Right hindlimb (tissue), 1 donor: ENCODE measurements around the gene FHIT.

Source experiments
- DNase-seq: peaks from one replicate; pipeline ENCODE4 v3.0.0-alpha.2; 2018

FHIT gene

GRCh38 chr3:61169621-61170251, 81.5 kb downstream of the FHIT start:
- no peak for DNase-seq

GRCh38 chr3:61168286-61168685, 83.0 kb downstream of the FHIT start:
- DNase-seq, result no peak

DNA sequence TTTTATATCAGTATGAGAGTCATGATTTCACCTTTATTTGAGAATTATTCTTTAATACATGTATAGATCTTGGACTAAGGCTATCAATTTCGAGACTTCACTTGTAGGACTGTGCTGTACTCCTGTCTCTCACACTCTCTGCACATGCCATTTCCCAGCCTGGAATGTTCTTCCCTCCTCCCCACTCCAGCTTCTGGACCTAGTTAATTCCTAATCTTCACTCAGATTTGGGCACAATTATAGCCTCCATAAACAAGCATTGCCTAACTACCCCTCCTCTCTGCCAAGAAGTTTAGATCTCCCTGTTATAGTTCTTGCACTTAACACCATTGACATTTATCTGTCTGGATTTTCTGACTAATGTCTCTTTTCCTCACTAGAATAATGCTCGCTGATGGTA, 88.3 kb downstream of the FHIT start:
- DNase-seq, result no peak

DNA sequence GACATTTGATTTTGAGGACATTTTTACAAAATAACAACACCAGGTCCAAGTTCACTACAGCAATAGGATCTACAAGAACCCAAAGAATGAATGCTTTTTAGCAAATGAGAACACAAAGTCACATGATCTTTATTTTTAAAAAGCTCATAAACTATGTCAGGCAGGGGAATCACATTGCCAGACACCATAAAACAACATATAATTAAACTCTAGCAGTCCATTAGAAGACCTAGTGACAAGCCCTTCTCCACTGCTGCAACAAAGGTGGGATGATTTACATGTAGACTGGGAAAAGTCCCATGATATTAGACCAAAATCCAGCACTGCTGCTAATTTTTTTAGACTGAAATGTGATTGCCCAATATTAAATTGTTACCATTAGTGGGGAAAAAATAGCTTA, 92.6 kb downstream of the FHIT start:
- DNase-seq, result no peak

- no peak for DNase-seq
Observed at GRCh38 chr3:61158216-61158615, 93.0 kb downstream of the FHIT start.

- no peak for DNase-seq
Observed at GRCh38 chr3:61157414-61157813, 93.8 kb downstream of the FHIT start.

- DNase-seq, result no peak
Observed at GRCh38 chr3:61155701-61156292, 95.5 kb downstream of the FHIT start.

GRCh38 chr3:61154457-61155198, 96.6 kb downstream of the FHIT start:
- DNase-seq, result no peak

GRCh38 chr3:61152071-61152470, 99.2 kb downstream of the FHIT start:
- DNase-seq, result no peak

DNA sequence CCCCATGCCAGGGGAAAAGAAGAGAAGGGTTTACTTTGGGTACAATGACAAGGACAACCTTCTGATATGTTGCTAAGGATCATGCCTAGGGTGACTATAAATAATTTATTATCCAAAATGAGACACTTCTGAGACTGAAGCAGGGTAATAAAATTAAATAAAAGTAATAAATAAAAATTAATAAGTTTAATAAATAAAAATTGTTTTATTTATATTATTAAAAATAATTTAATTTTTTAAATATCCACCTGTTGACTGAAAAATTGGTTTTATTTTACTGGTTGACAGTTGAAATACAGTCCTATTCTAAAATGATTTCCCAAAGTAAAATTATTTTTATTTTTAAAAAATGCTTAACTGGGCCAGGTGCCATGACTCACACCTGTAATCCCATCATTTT, 102.0 kb downstream of the FHIT start:
- no peak for DNase-seq

DNA sequence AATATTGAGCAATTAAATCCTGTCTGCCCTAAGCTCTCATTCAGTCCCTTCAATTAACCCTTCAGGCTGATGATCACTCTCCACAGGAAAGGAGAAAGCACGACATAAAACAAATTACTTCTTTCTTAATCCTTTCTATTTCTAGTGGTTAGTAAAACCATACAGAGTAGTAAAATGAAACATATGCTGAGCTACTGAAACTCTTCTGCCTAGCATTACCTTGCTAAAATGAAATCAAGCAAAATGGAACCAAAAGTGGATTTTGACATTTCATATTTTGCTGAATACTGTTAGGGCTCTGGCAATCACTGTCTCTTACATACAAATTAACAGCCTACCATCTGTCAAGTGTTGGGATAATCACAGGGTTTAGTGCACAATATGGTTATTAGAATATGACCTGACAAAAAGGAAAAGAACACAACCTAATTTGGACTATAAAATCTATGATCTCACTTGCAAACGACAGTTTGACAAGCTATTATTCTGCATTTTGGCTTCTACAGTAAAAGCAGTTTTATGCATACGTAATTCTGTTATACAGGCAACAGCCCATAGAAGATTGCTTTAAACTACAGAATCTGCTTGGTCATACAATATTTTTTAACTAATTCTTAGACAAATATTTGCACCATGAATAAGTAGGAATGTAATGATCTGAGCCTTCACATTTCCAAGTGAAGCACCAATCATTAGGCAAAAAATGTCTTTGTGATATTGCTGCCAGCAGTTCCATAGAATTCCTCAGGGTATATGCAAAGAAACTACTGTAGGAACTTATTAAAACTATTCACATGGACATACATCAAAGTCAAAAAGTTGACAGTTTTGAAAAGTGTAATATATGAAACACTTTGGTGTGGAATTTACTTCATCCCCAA, 105.0 kb downstream of the FHIT start:
- no peak for DNase-seq

DNA sequence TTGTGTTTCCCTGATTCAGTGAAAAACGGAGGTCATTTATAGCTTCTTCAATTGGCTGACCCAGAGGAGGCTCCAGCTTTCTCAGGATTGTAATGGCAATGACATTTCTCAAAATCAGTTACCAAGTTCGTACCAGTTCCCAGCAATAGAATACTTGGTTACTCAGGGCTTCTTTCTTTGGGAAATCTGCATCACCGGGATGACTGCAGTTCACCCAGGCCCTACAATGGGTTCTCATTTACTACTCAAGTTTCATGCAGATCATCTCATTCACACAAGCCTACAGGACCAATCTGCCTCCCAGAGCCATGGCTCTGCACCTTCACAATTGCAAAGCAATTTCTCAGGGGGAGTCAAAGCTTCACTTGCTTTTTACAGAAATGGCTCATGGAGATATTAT, 109.6 kb downstream of the FHIT start:
- no peak for DNase-seq

GRCh38 chr3:61141227-61141626, 110.0 kb downstream of the FHIT start:
- DNase-seq, result no peak

DNA sequence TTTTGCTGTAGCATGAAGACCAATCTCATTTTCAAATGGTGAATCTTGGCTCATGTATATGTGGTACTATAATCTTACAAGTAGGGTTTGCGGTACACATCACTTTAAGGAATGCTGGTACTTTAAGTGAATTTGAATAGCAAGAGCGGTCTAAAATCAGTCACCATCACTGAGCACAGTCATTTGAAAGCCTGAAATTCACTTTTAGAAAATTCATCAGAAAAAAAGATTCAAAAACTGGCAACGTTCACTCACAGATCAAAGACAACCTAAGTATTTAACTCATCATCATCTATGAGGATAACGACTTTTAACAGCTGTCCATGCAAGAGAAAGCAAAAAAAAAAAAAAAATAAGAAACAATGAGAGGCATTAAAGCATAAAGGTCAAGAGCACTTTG, 111.6 kb downstream of the FHIT start:
- no peak for DNase-seq

- DNase-seq, result no peak
Observed at GRCh38 chr3:61138401-61138800, 112.9 kb downstream of the FHIT start.

GRCh38 chr3:61136191-61136590, 115.1 kb downstream of the FHIT start:
- no peak for DNase-seq

DNA sequence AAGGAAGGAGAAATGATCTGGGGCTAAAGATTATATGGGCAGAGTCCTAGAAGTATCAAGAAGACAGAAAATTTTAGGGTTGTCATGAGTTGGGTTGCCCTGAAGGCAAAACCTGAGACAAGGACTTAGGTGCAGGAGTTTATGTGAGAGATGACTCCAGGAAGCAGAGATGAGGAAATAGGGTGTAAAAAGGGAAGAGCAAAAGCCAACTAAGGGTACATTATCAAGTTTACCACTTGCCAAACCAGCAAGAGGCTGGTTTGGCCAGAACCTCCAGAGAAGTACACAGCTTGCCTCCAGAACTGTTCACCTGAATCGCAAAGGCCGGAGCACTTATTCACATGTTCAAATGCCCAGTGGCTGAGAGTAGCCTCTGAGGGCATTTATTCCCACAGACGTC, 116.7 kb downstream of the FHIT start:
- no peak for DNase-seq

GRCh38 chr3:61132062-61132461, 119.2 kb downstream of the FHIT start:
- no peak for DNase-seq

DNA sequence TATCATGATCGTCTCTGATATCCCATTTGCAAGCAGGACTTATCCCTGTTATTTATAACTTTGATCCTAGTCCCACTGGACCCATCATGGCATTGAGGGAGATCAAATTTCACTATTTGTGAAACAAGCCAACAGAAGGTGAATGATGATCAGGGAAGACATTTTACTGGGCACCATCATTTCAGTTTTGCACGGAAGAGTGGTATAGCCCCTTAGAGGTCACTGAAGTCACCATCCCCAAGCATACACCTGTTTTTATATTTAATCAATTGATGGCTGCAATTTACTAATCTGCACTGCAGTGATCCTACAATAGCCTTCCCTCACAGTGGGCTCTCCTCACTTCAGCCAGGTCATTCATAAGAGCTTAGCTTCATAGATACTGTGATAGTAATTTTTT, 132.4 kb downstream of the FHIT start:
- DNase-seq, result no peak

DNA sequence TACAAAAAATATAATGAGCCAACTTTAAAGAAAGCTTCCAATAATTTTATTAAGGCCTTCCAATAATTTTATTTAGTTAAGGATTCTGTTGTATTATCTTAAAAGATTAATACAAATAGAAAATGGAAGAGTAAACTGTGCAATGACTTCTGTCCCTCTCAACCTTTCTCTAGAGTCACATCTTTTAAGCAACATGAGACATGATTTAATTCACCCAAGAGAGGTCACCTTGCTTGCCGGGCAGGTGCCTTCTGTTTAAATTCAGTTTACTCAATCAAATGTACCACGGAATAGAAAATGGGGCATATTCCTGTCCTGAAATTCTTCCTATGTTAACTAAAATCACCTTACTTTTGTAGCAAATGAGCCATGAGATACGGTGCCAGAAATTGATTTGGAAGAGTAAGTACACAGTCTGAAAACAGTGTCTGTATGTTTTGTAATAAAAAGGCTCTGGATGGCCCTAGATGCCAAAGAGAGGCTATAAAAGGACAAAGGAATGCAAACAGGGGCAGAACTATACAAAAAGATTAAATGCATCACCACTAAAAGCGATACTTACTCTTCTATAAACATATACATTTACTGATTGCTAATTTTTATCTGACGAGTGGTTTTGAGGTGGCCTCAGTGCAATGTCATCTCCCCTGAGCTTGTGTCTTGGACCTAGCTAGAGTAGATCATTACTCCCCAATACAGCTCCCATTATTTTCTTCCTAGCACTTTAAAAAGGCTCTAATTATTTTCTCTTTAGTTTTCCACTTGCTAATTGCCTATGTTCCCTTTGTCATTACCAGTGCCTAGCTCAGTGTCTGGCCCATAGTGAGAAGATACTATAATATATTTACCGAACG, 134.0 kb downstream of the FHIT start:
- no peak for DNase-seq

GRCh38 chr3:61114316-61114953, 136.8 kb downstream of the FHIT start:
- no peak for DNase-seq

- no peak for DNase-seq
Observed at GRCh38 chr3:61111825-61112224, 139.4 kb downstream of the FHIT start.
